Ishikawa (cell line): ENCODE measurements around the gene TBC1D24.

Experiments used
- CEBPB ChIP-seq: IDR thresholded peaks from 2 replicates; pipeline ENCODE4 v1.6.1; 2012
- CREB1 ChIP-seq: IDR thresholded peaks from 2 replicates; pipeline ENCODE4 v1.6.1; 2012; ENCODE audit warnings: low read depth
- EGR1 ChIP-seq: IDR thresholded peaks from 2 replicates; pipeline ENCODE4 v1.6.1; 2012
- EP300 ChIP-seq: IDR thresholded peaks from 2 replicates; pipeline ENCODE4 v1.6.1; 2012; ENCODE audit warnings: borderline replicate concordance
- FOXM1 ChIP-seq: IDR thresholded peaks from 2 replicates; pipeline ENCODE4 v1.6.1; 2012; ENCODE audit warnings: low read depth, borderline replicate concordance
- MAX ChIP-seq: IDR thresholded peaks from 2 replicates; pipeline ENCODE4 v1.6.1; 2012
- NFIC ChIP-seq: IDR thresholded peaks from 2 replicates; pipeline ENCODE4 v1.6.1; 2012
- RAD21 ChIP-seq: IDR thresholded peaks from 2 replicates; pipeline ENCODE4 v1.6.1; 2012; ENCODE audit warnings: low read depth
- REST ChIP-seq: IDR thresholded peaks from 2 replicates; pipeline ENCODE4 v1.6.1; 2012; ENCODE audit warnings: low read depth, mild to moderate bottlenecking
- TAF1 ChIP-seq: IDR thresholded peaks from 2 replicates; pipeline ENCODE4 v1.6.1; 2012; ENCODE audit warnings: low read depth, mild to moderate bottlenecking
- TCF12 ChIP-seq: IDR thresholded peaks from 2 replicates; pipeline ENCODE4 v1.6.1; 2012; ENCODE audit warnings: low read depth
- TEAD4 ChIP-seq: IDR thresholded peaks from 2 replicates; pipeline ENCODE4 v1.6.1; 2012
- USF1 ChIP-seq: IDR thresholded peaks from 2 replicates; pipeline ENCODE4 v1.6.1; 2012
- YY1 ChIP-seq: IDR thresholded peaks from 2 replicates; pipeline ENCODE4 v1.6.1; 2012; ENCODE audit warnings: low read depth
- ZBTB7A ChIP-seq: IDR thresholded peaks from 2 replicates; pipeline ENCODE4 v1.6.1; 2012; ENCODE audit warnings: low read depth

Gene TBC1D24

GRCh38 chr16:2520097-2520783, 45.3 kb downstream of the TBC1D24 start, which contains the start of gene AMDHD2:
Gene AMDHD2, plus strand, starts transcription at chr16:2520371. Its CDS starts 88 bp downstream, at chr16:2520459.
- TF ChIP-seq TCF12 (peak; percentile 78; the same call in 1 of the 2 replicates), YY1 (peak; percentile 75), CREB1 (no peak; the same call in 1 of the 2 replicates), NFIC (peak; percentile 52; the same call in 1 of the 2 replicates), TAF1 (peak; percentile 66; the same call in 1 of the 2 replicates), MAX (peak; percentile 92), RAD21 (no peak), ZBTB7A (no peak), REST (no peak), CEBPB (no peak; the same call in 1 of the 2 replicates), USF1 (peak; percentile 98), FOXM1 (no peak), TEAD4 (peak; percentile 44; the same call in 1 of the 2 replicates), EP300 (peak; percentile 47; the same call in 1 of the 2 replicates), EGR1 (peak; percentile 50)

GRCh38 chr16:2520784-2521531, 46.0 kb downstream of the TBC1D24 start:
- TF ChIP-seq MAX (no peak), TEAD4 (no peak), NFIC (no peak), YY1 (no peak), ZBTB7A (no peak), TAF1 (no peak), USF1 (no peak), EGR1 (no peak), RAD21 (no peak), CREB1 (no peak), CEBPB (no peak), TCF12 (no peak), EP300 (no peak), REST (no peak)

- TF ChIP-seq EGR1: no peak
- no peak for TF ChIP-seq EP300
- TF ChIP-seq NFIC: no peak
- TF ChIP-seq CREB1: no peak
- no peak for TF ChIP-seq REST
- TF ChIP-seq MAX: no peak
- no peak for TF ChIP-seq USF1
- TF ChIP-seq TCF12: no peak
- TF ChIP-seq YY1: no peak
- TF ChIP-seq TEAD4: no peak
- TF ChIP-seq RAD21: no peak
- TF ChIP-seq CEBPB: no peak
- TF ChIP-seq ZBTB7A: no peak
Observed at GRCh38 chr16:2523801-2524231, 48.9 kb downstream of the TBC1D24 start.
